ENCODE measurements around the gene MAP3K5.
A peak's percentile ranks its signal among the peaks of the same experiment; 100 is the strongest.
"Not testable (repeated sequence)": the region's sequence is repeated elsewhere in the genome, so short reads cannot be mapped to it uniquely, and the experiment has no call there.

The MAP3K5 gene

GRCh38 chr6:136792095-136792409 is 225 bp downstream of the MAP3K5 start:
- DNase-seq = no peak

- peak; percentile 30 for DNase-seq
Measured at GRCh38 chr6:136791296-136792094, 782 bp downstream of the MAP3K5 start.

- DNase-seq = no peak
Measured at GRCh38 chr6:136790411-136791295, 1.6 kb downstream of the MAP3K5 start.

GRCh38 chr6:136789440-136789839 is 2.8 kb downstream of the MAP3K5 start:
- not testable (repeated sequence) for DNase-seq

GRCh38 chr6:136788069-136788902 is 4.0 kb downstream of the MAP3K5 start:
- DNase-seq = peak; percentile 88

GRCh38 chr6:136787726-136788068 is 4.6 kb downstream of the MAP3K5 start:
- no peak for DNase-seq

GRCh38 chr6:136786658-136787057 is 5.6 kb downstream of the MAP3K5 start:
- no peak for DNase-seq

GRCh38 chr6:136784910-136785746 is 7.1 kb downstream of the MAP3K5 start:
- no peak for DNase-seq

GRCh38 chr6:136784271-136784664 is 8.0 kb downstream of the MAP3K5 start:
- DNase-seq = no peak

- DNase-seq = no peak
Measured at GRCh38 chr6:136783495-136784270, 8.6 kb downstream of the MAP3K5 start.

- DNase-seq = no peak
Measured at GRCh38 chr6:136783021-136783420, 9.3 kb downstream of the MAP3K5 start.

GRCh38 chr6:136782021-136782770 is 10.1 kb downstream of the MAP3K5 start:
- DNase-seq = peak; percentile 60

- no peak for DNase-seq
Measured at GRCh38 chr6:136780972-136781371, 11.3 kb downstream of the MAP3K5 start.

- no peak for DNase-seq
Measured at GRCh38 chr6:136779682-136780081, 12.6 kb downstream of the MAP3K5 start.

- DNase-seq = no peak
Measured at GRCh38 chr6:136777651-136778050, 14.6 kb downstream of the MAP3K5 start.

- peak; percentile 59 for DNase-seq
Measured at GRCh38 chr6:136775548-136775947, 16.7 kb downstream of the MAP3K5 start.

- no peak for DNase-seq
Measured at GRCh38 chr6:136775081-136775480, 17.2 kb downstream of the MAP3K5 start.

GRCh38 chr6:136774228-136775041 is 17.8 kb downstream of the MAP3K5 start:
- peak; percentile 61 for DNase-seq

- DNase-seq = no peak
Measured at GRCh38 chr6:136773473-136773796, 18.8 kb downstream of the MAP3K5 start.

Measured in fibroblast of skin of right biceps (primary cell).